GM23338 (cell line): ENCODE measurements around the gene MYBL2. TPM values are rescaled to one million over a fixed set of nuclear protein-coding genes. Genes with fewer than 3 reads are reported as not detected.

Source experiments
- ATAC-seq: fragments of 200-7000 bp; cut with Tn5 transposase; 3 replicates; pipeline ENCODE4 v1.9.1; 2020
- DNase-seq: peaks from one replicate; pipeline ENCODE4 v3.0.0-alpha.2; 2015; ENCODE audit warnings: low spot score
- H2AFZ ChIP-seq: fragments of 200-600 bp; sonication (generic); 2 replicates; pipeline ENCODE4 v1.8.0; 2016; ENCODE audit warnings: antibody characterized with exemption, mild to moderate bottlenecking, moderate library complexity
- H3F3A ChIP-seq: fragments of 200-600 bp; sonication (generic); replicated peaks from 2 replicates; pipeline ENCODE4 v1.8.0; 2017; ENCODE audit warnings: antibody characterized with exemption, mixed run types, low read depth
- H3K27ac ChIP-seq: fragments of 200-600 bp; sonication (generic); 2 replicates; pipeline ENCODE4 v1.6.1; 2016; ENCODE audit warnings: low read depth
- H3K27me3 ChIP-seq: fragments of 200-600 bp; sonication (generic); 2 replicates; pipeline ENCODE4 v1.8.0; 2016; ENCODE audit warnings: mild to moderate bottlenecking, mixed run types, moderate library complexity; ENCODE audit not compliant: insufficient read depth
- H3K36me3 ChIP-seq: fragments of 200-600 bp; sonication (generic); 2 replicates; pipeline ENCODE4 v1.8.0; 2016; ENCODE audit warnings: mild to moderate bottlenecking; ENCODE audit not compliant: insufficient read depth
- H3K4me1 ChIP-seq: fragments of 200-600 bp; sonication (generic); 2 replicates; pipeline ENCODE4 v1.8.0; 2016; ENCODE audit warnings: mild to moderate bottlenecking, moderate library complexity; ENCODE audit not compliant: insufficient read depth
- H3K4me2 ChIP-seq: fragments of 200-600 bp; sonication (generic); 2 replicates; pipeline ENCODE4 v1.7.1; 2017; ENCODE audit warnings: mixed run types
- H3K4me3 ChIP-seq: fragments of 200-600 bp; sonication (generic); 2 replicates; pipeline ENCODE4 v1.6.1; 2016; ENCODE audit warnings: mixed run types
- H3K79me2 ChIP-seq: fragments of 200-600 bp; sonication (generic); replicated peaks from 2 replicates; pipeline ENCODE4 v1.8.0; 2017; ENCODE audit warnings: mild to moderate bottlenecking; ENCODE audit not compliant: insufficient read depth
- H3K9me2 ChIP-seq: fragments of 200-600 bp; sonication (generic); 2 replicates; pipeline ENCODE4 v1.8.0; 2017; ENCODE audit not compliant: insufficient read depth
- H4K20me1 ChIP-seq: fragments of 200-600 bp; sonication (generic); replicated peaks from 2 replicates; pipeline ENCODE4 v1.8.0; 2017; ENCODE audit warnings: mild to moderate bottlenecking; ENCODE audit not compliant: insufficient read depth
- H3K27ac Mint-ChIP-seq: 2 replicates; pipeline ENCODE4 v1.8.0; 2020; ENCODE audit warnings: inconsistent platforms, mild to moderate bottlenecking, moderate library complexity, mixed read lengths
- H3K27me3 Mint-ChIP-seq: 3 replicates; pipeline ENCODE4 v1.8.0; 2022; ENCODE audit warnings: low read depth, mild to moderate bottlenecking, moderate library complexity, mixed read lengths, inconsistent platforms; ENCODE audit not compliant: insufficient read depth, poor library complexity
- H3K36me3 Mint-ChIP-seq: 3 replicates; pipeline ENCODE4 v1.8.0; 2021; ENCODE audit warnings: low read depth, mild to moderate bottlenecking, inconsistent platforms, moderate library complexity, mixed read lengths
- H3K4me1 Mint-ChIP-seq: 3 replicates; pipeline ENCODE4 v1.8.0; 2020; ENCODE audit warnings: mild to moderate bottlenecking, inconsistent platforms, mixed read lengths
- H3K4me3 Mint-ChIP-seq: 3 replicates; pipeline ENCODE4 v1.8.0; 2021; ENCODE audit warnings: moderate library complexity, mild to moderate bottlenecking, inconsistent platforms, mixed read lengths
- H3K9me3 Mint-ChIP-seq: 3 replicates; pipeline ENCODE4 v1.8.0; 2020; ENCODE audit warnings: moderate library complexity, mild to moderate bottlenecking, inconsistent platforms, mixed read lengths
- CREB1 ChIP-seq: fragments of 250-450 bp; sonication (Bioruptor Pico); IDR thresholded peaks from 2 replicates; pipeline ENCODE4 v1.5.0; 2020; ENCODE audit warnings: low read depth, mild to moderate bottlenecking, moderate library complexity
- EZH2 ChIP-seq: fragments of 200-600 bp; sonication (generic); IDR thresholded peaks from one replicate; pipeline ENCODE4 v1.8.0; 2017; ENCODE audit warnings: antibody characterized with exemption, mild to moderate bottlenecking, low read depth; ENCODE audit not compliant: unreplicated experiment
- EZH2phosphoT487 ChIP-seq: fragments of 200-600 bp; sonication (generic); IDR thresholded peaks from one replicate; pipeline ENCODE4 v1.8.1; 2018; ENCODE audit warnings: antibody characterized with exemption; ENCODE audit not compliant: unreplicated experiment
- JUNB ChIP-seq: IDR thresholded peaks from one replicate; pipeline ENCODE4 v1.6.1; 2016; ENCODE audit warnings: antibody characterized with exemption; ENCODE audit not compliant: unreplicated experiment
- NANOG ChIP-seq: IDR thresholded peaks from 2 replicates; pipeline ENCODE4 v1.6.1; 2016; ENCODE audit warnings: antibody characterized with exemption, borderline replicate concordance
- POLR2AphosphoS5 ChIP-seq: IDR thresholded peaks from 2 replicates; pipeline ENCODE4 v1.6.1; 2016; ENCODE audit warnings: antibody characterized with exemption, low read depth
- STAT1 ChIP-seq: IDR thresholded peaks from one replicate; pipeline ENCODE4 v1.6.1; 2016; ENCODE audit warnings: antibody characterized with exemption; ENCODE audit not compliant: unreplicated experiment
- ZNF114 ChIP-seq: fragments of 250-450 bp; sonication (Bioruptor Pico); IDR thresholded peaks from 2 replicates; pipeline ENCODE4 v1.5.0; 2020; ENCODE audit warnings: mild to moderate bottlenecking, moderate library complexity
- ZNF331 ChIP-seq: fragments of 250-450 bp; sonication (Bioruptor Pico); IDR thresholded peaks from 2 replicates; pipeline ENCODE4 v1.5.0; 2020; ENCODE audit warnings: low read depth, mild to moderate bottlenecking, moderate library complexity
- polyA plus RNA-seq: library from polyadenylated mRNA; unstranded; fragments of >200 nt; fragmentation: Nextera tagmentation; extraction: Ambion mirVana; gene quantifications from 2 replicates; pipeline ENCODE4 v1.2.1, GENCODE V29; 2016
- total RNA-seq: library from RNA; depleted of rRNA; stranded (reverse); fragments of >200 nt; shearing (Covaris generic); gene quantifications from 2 replicates; pipeline ENCODE4 v1.2.3, GENCODE V29; 2014
- TF ChIP-seq, protein P1 (sequence below), 2 experiments: fragments of 200-600 bp in 1 of 2; sonication (generic) in 1 of 2; conservative IDR thresholded peaks; 2 replicates each; pipeline versions ENCODE4 v1.5.1 to v1.6.1; 2016 to 2017; ENCODE audit warnings: antibody characterized with exemption in 2 of 2, low read depth in 2 of 2, mild to moderate bottlenecking in 2 of 2, moderate library complexity in 1 of 2
- TF ChIP-seq, protein P2 (sequence below): fragments of 250-450 bp; sonication (Bioruptor Pico); IDR thresholded peaks from 2 replicates; pipeline ENCODE4 v1.5.0; 2020; ENCODE audit warnings: mild to moderate bottlenecking, moderate library complexity
- TF ChIP-seq, protein P3 (sequence below): IDR thresholded peaks from one replicate; pipeline ENCODE4 v1.6.1; 2018; ENCODE audit warnings: antibody characterized with exemption; ENCODE audit not compliant: unreplicated experiment
- TF ChIP-seq, protein P4 (sequence below): IDR thresholded peaks from 2 replicates; pipeline ENCODE4 v1.6.1; 2016; ENCODE audit warnings: antibody characterized with exemption

MYBL2 gene
- total and polyA plus RNA-seq, 2 experiments from 2014 or later: 72.3 to 131 TPM

DNA sequence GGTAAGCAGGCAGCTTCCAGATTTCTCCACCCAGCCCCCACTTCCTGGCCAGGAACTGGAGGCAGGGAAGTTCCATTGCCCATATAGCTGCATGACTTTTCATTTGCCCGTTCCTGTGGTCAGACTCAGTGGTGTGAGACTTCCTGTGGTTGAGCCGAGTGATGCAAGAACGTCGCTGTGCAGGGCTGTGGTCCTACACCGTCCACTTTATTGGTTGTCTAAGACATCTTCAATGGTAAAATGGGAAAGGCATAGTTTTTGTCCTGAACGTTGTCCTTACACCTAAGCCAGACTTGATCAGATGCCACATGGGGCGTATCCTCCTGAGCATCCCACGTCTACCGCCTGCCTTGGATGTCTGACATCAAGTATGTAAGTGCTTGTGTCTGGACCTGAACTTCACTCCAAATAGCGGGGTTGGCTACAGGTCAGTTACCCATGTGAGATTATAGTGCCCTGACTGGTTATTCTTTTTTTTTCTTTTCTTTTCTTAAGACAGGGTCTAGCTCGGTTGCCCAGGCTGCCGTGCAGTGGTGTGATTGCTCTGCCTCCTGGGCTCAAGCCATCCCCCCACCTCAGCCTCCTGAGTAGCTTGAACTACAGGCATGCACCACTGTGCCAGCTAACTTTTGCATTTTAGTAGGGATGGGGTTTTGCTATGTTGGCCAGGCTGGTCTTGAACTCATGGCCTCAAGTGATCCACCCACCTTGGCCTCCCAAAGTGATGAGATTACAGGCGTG is 85.8 kb downstream of the MYBL2 start:
- no peak overlapping the region; the same call in 1 of the 2 replicates for H2AFZ ChIP-seq
- ATAC-seq (no peak), DNase-seq (no peak)
- no peak overlapping the region for H3K4me3 Mint-ChIP-seq
- no peaks in the 10 kb centered on the region for H3K9me3 Mint-ChIP-seq
- no peaks in the 10 kb centered on the region for H3K4me1 ChIP-seq
- no peaks in the 10 kb centered on the region for H3K36me3 ChIP-seq
- TF ChIP-seq STAT1 (no peak), EZH2phosphoT487 (no peak), NANOG (no peak), CREB1 (CRISPR knock-in tag) (no peak), JUNB (no peak), ZNF114 (CRISPR knock-in tag) (no peak), EZH2 (no peak), ZNF331 (CRISPR knock-in tag) (no peak), POLR2AphosphoS5 (no peak)
- TF ChIP-seq, protein P1, sequence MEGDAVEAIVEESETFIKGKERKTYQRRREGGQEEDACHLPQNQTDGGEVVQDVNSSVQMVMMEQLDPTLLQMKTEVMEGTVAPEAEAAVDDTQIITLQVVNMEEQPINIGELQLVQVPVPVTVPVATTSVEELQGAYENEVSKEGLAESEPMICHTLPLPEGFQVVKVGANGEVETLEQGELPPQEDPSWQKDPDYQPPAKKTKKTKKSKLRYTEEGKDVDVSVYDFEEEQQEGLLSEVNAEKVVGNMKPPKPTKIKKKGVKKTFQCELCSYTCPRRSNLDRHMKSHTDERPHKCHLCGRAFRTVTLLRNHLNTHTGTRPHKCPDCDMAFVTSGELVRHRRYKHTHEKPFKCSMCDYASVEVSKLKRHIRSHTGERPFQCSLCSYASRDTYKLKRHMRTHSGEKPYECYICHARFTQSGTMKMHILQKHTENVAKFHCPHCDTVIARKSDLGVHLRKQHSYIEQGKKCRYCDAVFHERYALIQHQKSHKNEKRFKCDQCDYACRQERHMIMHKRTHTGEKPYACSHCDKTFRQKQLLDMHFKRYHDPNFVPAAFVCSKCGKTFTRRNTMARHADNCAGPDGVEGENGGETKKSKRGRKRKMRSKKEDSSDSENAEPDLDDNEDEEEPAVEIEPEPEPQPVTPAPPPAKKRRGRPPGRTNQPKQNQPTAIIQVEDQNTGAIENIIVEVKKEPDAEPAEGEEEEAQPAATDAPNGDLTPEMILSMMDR (conservative IDR thresholded peaks at IDR 0.05; ENCODE audit: low read depth in 2 of 2): no peak
- TF ChIP-seq, protein P2, sequence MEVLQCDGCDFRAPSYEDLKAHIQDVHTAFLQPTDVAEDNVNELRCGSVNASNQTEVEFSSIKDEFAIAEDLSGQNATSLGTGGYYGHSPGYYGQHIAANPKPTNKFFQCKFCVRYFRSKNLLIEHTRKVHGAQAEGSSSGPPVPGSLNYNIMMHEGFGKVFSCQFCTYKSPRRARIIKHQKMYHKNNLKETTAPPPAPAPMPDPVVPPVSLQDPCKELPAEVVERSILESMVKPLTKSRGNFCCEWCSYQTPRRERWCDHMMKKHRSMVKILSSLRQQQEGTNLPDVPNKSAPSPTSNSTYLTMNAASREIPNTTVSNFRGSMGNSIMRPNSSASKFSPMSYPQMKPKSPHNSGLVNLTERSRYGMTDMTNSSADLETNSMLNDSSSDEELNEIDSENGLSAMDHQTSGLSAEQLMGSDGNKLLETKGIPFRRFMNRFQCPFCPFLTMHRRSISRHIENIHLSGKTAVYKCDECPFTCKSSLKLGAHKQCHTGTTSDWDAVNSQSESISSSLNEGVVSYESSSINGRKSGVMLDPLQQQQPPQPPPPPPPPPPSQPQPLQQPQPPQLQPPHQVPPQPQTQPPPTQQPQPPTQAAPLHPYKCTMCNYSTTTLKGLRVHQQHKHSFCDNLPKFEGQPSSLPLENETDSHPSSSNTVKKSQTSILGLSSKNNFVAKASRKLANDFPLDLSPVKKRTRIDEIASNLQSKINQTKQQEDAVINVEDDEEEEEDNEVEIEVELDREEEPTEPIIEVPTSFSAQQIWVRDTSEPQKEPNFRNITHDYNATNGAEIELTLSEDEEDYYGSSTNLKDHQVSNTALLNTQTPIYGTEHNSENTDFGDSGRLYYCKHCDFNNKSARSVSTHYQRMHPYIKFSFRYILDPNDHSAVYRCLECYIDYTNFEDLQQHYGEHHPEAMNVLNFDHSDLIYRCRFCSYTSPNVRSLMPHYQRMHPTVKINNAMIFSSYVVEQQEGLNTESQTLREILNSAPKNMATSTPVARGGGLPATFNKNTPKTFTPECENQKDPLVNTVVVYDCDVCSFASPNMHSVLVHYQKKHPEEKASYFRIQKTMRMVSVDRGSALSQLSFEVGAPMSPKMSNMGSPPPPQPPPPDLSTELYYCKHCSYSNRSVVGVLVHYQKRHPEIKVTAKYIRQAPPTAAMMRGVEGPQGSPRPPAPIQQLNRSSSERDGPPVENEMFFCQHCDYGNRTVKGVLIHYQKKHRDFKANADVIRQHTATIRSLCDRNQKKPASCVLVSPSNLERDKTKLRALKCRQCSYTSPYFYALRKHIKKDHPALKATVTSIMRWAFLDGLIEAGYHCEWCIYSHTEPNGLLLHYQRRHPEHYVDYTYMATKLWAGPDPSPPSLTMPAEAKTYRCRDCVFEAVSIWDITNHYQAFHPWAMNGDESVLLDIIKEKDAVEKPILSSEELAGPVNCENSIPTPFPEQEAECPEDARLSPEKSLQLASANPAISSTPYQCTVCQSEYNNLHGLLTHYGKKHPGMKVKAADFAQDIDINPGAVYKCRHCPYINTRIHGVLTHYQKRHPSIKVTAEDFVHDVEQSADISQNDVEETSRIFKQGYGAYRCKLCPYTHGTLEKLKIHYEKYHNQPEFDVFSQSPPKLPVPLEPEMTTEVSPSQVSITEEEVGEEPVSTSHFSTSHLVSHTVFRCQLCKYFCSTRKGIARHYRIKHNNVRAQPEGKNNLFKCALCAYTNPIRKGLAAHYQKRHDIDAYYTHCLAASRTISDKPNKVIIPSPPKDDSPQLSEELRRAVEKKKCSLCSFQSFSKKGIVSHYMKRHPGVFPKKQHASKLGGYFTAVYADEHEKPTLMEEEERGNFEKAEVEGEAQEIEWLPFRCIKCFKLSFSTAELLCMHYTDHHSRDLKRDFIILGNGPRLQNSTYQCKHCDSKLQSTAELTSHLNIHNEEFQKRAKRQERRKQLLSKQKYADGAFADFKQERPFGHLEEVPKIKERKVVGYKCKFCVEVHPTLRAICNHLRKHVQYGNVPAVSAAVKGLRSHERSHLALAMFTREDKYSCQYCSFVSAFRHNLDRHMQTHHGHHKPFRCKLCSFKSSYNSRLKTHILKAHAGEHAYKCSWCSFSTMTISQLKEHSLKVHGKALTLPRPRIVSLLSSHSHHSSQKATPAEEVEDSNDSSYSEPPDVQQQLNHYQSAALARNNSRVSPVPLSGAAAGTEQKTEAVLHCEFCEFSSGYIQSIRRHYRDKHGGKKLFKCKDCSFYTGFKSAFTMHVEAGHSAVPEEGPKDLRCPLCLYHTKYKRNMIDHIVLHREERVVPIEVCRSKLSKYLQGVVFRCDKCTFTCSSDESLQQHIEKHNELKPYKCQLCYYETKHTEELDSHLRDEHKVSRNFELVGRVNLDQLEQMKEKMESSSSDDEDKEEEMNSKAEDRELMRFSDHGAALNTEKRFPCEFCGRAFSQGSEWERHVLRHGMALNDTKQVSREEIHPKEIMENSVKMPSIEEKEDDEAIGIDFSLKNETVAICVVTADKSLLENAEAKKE (CRISPR knock-in tag): no peak
- TF ChIP-seq, protein P3, sequence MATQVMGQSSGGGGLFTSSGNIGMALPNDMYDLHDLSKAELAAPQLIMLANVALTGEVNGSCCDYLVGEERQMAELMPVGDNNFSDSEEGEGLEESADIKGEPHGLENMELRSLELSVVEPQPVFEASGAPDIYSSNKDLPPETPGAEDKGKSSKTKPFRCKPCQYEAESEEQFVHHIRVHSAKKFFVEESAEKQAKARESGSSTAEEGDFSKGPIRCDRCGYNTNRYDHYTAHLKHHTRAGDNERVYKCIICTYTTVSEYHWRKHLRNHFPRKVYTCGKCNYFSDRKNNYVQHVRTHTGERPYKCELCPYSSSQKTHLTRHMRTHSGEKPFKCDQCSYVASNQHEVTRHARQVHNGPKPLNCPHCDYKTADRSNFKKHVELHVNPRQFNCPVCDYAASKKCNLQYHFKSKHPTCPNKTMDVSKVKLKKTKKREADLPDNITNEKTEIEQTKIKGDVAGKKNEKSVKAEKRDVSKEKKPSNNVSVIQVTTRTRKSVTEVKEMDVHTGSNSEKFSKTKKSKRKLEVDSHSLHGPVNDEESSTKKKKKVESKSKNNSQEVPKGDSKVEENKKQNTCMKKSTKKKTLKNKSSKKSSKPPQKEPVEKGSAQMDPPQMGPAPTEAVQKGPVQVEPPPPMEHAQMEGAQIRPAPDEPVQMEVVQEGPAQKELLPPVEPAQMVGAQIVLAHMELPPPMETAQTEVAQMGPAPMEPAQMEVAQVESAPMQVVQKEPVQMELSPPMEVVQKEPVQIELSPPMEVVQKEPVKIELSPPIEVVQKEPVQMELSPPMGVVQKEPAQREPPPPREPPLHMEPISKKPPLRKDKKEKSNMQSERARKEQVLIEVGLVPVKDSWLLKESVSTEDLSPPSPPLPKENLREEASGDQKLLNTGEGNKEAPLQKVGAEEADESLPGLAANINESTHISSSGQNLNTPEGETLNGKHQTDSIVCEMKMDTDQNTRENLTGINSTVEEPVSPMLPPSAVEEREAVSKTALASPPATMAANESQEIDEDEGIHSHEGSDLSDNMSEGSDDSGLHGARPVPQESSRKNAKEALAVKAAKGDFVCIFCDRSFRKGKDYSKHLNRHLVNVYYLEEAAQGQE: no peak
- TF ChIP-seq, protein P4, sequence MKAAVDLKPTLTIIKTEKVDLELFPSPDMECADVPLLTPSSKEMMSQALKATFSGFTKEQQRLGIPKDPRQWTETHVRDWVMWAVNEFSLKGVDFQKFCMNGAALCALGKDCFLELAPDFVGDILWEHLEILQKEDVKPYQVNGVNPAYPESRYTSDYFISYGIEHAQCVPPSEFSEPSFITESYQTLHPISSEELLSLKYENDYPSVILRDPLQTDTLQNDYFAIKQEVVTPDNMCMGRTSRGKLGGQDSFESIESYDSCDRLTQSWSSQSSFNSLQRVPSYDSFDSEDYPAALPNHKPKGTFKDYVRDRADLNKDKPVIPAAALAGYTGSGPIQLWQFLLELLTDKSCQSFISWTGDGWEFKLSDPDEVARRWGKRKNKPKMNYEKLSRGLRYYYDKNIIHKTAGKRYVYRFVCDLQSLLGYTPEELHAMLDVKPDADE: no peak
- H3K27ac Mint-ChIP-seq: no peak overlapping the region
- no peaks in the 10 kb centered on the region for H3K9me2 ChIP-seq
- no peaks in the 10 kb centered on the region for H3F3A ChIP-seq
- H3K27ac ChIP-seq: no peak overlapping the region
- no peaks in the 10 kb centered on the region for H3K27me3 ChIP-seq
- H3K4me2 ChIP-seq: no peak overlapping the region
- no peaks in the 10 kb centered on the region for H3K79me2 ChIP-seq
- H3K36me3 Mint-ChIP-seq: no peaks in the 10 kb centered on the region; the same call in 2 of the 3 replicates
- peaks cover 1% of the 10 kb centered on the region for H3K27me3 Mint-ChIP-seq
- H4K20me1 ChIP-seq: no peaks in the 10 kb centered on the region
- H3K4me1 Mint-ChIP-seq: no peaks in the 10 kb centered on the region; the same call in 2 of the 3 replicates
- H3K4me3 ChIP-seq: no peak overlapping the region
